Measurements from ENCODE around the gene PTPN2.

PTPN2 gene

GRCh38 chr18:12769136-12769535 is 114.9 kb downstream of the PTPN2 start:
- TF ChIP-seq GATA2 (IDR thresholded peaks at IDR 0.05; ENCODE audit: low read depth, low read length) (no peak), GATA3 (IDR thresholded peaks at IDR 0.05; ENCODE audit: low read depth, low read length) (no peak)

DNA sequence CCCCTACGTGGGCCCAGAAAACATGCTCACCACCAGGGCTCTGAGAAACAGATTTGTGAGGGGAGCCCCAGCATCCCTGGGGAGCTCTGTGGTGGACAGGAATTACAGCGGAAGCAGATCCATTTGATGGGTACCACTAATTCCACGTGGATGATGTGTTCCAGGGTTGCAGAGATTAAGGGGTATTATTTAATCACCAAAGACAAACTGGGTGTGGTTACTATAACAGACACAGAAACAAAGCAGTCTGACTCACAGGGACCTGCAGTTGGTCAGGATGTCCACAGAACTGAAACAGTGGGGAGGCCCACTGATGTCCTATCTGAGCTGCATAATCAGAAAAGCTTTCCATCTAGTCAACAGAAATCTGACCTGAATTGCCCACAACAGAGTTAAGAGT is 115.4 kb downstream of the PTPN2 start:
- no peak for TF ChIP-seq GATA2 (IDR thresholded peaks at IDR 0.05; ENCODE audit: low read depth, low read length)
- no peak for TF ChIP-seq GATA3 (IDR thresholded peaks at IDR 0.05; ENCODE audit: low read depth, low read length)

GRCh38 chr18:12767580-12768155 is 116.4 kb downstream of the PTPN2 start:
- no peak for TF ChIP-seq GATA2 (IDR thresholded peaks at IDR 0.05; ENCODE audit: low read depth, low read length)
- TF ChIP-seq GATA3 (IDR thresholded peaks at IDR 0.05; ENCODE audit: low read depth, low read length), result no peak

GRCh38 chr18:12766986-12767433 is 117.0 kb downstream of the PTPN2 start:
- TF ChIP-seq GATA3 (IDR thresholded peaks at IDR 0.05; ENCODE audit: low read depth, low read length) (no peak), GATA2 (IDR thresholded peaks at IDR 0.05; ENCODE audit: low read depth, low read length) (no peak)

DNA sequence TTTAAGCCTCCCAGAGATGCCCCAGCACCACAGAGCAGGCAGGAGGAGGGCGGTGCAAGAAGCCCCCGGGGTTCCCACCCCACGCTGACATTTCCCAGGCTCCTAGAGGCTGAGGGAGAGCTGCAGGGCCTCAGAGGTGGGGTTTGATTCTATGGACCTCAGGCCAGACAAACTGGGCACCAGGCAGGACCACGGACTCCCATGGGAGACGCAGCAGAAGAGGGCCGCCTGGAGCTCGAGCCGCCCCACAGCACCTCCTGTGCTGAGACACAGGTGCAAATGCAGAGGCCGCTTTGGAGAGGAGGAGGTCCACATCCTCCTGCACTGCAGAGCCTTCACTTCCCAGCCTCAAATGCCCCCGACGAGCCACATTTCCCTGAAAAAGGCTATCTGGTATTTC is 118.5 kb downstream of the PTPN2 start:
- TF ChIP-seq GATA2 (IDR thresholded peaks at IDR 0.05; ENCODE audit: low read depth, low read length), result no peak
- TF ChIP-seq GATA3 (IDR thresholded peaks at IDR 0.05; ENCODE audit: low read depth, low read length), result no peak

- no peak for TF ChIP-seq GATA2 (IDR thresholded peaks at IDR 0.05; ENCODE audit: low read depth, low read length)
- no peak for TF ChIP-seq GATA3 (IDR thresholded peaks at IDR 0.05; ENCODE audit: low read depth, low read length)
Observed at GRCh38 chr18:12765126-12765525, 118.9 kb downstream of the PTPN2 start.

- TF ChIP-seq GATA3 (IDR thresholded peaks at IDR 0.05; ENCODE audit: low read depth, low read length) (no peak), GATA2 (IDR thresholded peaks at IDR 0.05; ENCODE audit: low read depth, low read length) (no peak)
Observed at GRCh38 chr18:12754511-12754910, 129.5 kb downstream of the PTPN2 start.

DNA sequence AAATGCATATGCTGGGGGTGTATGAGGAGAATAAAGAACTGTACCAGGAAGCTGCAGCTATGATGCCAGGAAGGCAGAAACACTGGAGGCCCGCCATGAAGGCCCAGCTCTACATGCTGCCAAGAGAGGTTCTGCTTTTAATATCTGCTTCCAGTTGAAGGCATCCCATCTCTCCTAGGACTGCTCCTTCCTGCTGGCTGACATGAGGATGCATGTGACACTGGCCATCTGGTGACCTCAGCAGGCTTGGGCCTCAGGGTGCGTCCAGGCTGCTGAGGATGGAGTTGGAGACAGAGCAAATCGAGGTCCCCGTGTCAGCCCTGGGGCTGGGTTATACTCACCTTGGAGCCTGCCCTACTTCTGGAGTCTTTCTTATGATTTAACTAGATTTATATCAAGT is 132.1 kb downstream of the PTPN2 start:
- TF ChIP-seq GATA3 (IDR thresholded peaks at IDR 0.05; ENCODE audit: low read depth, low read length) (no peak), GATA2 (IDR thresholded peaks at IDR 0.05; ENCODE audit: low read depth, low read length) (no peak)

- TF ChIP-seq GATA2 (IDR thresholded peaks at IDR 0.05; ENCODE audit: low read depth, low read length) (no peak), GATA3 (IDR thresholded peaks at IDR 0.05; ENCODE audit: low read depth, low read length) (no peak)
Observed at GRCh38 chr18:12751503-12751884, 132.5 kb downstream of the PTPN2 start.

GRCh38 chr18:12750715-12751502 is 133.1 kb downstream of the PTPN2 start:
- TF ChIP-seq GATA3 (IDR thresholded peaks at IDR 0.05; ENCODE audit: low read depth, low read length) (no peak), GATA2 (IDR thresholded peaks at IDR 0.05; ENCODE audit: low read depth, low read length) (no peak)

DNA sequence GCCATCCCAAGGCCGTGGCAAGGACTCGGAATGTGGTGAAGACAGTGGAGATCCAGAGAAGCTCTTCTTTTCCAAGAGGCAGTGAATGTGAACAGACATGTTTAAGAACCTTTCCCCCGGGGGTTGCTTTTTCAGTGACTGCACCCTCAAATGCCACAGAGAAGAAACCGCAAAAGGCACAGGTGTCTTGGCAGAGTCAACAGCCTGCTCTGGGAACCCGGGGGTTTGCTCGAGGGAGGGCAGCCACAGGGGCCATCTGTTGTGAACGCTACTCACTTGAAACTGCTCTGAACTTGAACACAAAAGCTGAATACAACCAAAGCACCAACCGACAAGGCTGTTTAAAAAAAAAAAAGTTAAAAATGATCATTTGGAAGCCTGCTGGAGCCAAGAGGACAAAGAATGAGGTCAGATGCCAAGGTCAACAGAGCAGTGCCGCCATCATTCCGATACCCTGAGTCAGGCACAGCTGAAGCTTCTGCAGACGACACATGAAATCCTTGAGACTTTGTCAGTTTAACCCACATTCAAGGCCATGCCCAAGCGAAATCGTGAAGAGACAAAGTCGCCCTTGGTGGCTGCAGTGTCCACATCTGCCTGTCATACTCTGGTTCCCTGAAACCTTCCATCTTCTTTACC is 133.8 kb downstream of the PTPN2 start:
- TF ChIP-seq GATA2 (IDR thresholded peaks at IDR 0.05; ENCODE audit: low read depth, low read length) (no peak), GATA3 (IDR thresholded peaks at IDR 0.05; ENCODE audit: low read depth, low read length) (no peak)

DNA sequence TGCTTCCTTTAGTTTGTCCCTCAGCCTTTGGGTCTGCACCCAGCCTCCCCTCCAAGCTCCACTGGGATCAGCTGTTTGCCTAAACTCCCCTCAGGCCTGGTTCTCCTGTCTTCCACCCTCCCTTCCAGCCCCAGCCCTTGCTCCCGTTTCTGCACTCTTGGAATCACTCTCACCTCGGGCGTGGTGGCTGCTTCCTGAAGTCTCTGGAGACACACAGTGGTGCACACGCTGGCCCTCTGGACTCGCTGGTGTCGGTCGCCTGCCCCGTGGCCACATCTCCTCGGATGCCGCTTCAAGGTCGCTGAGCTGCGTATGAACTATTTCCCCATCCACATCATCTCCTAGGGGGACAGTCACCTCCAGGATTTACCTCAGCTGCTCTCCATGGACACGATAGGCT is 134.9 kb downstream of the PTPN2 start:
- TF ChIP-seq GATA3 (IDR thresholded peaks at IDR 0.05; ENCODE audit: low read depth, low read length), result no peak
- TF ChIP-seq GATA2 (IDR thresholded peaks at IDR 0.05; ENCODE audit: low read depth, low read length), result no peak

DNA sequence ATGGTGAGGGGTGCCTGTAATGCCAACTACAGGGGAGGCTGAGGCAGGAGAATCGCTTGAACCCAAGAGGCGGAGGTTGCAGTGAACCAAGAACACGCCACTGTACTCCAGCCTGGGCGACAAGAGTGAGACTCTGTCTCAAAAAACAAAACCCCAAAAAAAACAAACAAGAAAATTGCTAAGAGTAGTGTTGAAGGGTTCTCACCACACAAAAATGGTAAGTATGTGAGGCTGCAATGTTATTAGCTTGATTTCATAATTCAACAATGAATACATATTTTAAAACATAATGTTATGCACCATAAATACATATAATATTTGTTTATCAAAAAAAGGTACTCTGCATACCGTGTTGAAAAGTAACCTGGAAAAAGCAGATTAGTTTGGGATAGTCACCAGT is 135.4 kb downstream of the PTPN2 start:
- no peak for TF ChIP-seq GATA3 (IDR thresholded peaks at IDR 0.05; ENCODE audit: low read depth, low read length)
- no peak for TF ChIP-seq GATA2 (IDR thresholded peaks at IDR 0.05; ENCODE audit: low read depth, low read length)

DNA sequence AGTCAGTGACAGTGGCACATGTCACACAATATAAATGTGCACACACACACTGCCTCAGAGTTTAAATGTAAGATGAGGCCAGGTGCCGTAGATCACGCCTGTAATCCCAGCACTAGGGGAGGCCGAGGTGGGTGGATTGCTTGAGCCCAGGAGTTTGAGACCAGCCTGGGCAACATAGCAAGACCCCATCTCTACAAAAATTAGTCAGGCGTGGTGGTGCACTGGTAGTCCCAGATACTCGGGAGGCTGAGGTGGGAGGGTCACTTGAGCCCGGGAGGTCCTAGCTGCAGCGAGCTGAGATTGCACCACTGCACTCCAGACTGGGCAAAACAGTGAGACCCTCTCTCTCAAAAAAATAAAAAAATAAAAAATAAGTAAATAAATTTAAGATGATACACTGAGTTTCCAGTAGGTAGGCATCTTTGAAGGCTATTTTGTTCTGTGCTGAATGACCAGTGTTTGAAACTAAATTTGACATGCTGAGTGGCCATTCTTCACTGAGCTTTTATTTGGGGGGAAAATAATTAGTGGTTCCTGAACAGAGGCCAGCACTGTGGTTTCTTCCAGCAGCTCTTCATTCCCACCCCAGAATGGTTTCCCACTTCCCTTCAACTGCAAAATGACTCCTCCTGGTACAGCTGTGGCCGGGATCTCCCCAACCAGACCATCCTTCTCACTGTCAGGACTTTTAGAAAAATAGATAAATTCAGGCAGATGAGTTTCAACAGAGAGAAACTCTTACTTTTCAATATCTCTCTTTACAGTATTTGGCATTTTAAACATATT is 136.3 kb downstream of the PTPN2 start:
- TF ChIP-seq GATA3 (IDR thresholded peaks at IDR 0.05; ENCODE audit: low read depth, low read length), result no peak
- no peak for TF ChIP-seq GATA2 (IDR thresholded peaks at IDR 0.05; ENCODE audit: low read depth, low read length)
